GM18867 (cell line): ENCODE data around the gene HCLS1.
A peak's percentile ranks its signal among the peaks of the same experiment; 100 is the strongest.
"Not testable (repeated sequence)": the region's sequence is repeated elsewhere in the genome, so short reads cannot be mapped to it uniquely, and the experiment has no call there.

Experiments
- ATAC-seq: cut with Tn5 transposase; IDR thresholded peaks from one replicate; pipeline ENCODE4 v1.9.1; 2021; ENCODE audit warnings: mild to moderate bottlenecking, moderate library complexity; ENCODE audit not compliant: unreplicated experiment

The HCLS1 gene

GRCh38 chr3:121660356-121661171 lies at the start of gene HCLS1:
HCLS1 (minus strand) TSS chr3:121660903; CDS start chr3:121658347, 2,556 bp downstream.
- ATAC-seq: peak; percentile 86

GRCh38 chr3:121710347-121710746 lies 49.6 kb upstream of the HCLS1 start:
- ATAC-seq: no peak

GRCh38 chr3:121707531-121708273 lies 47.0 kb upstream of the HCLS1 start:
- no peak for ATAC-seq

GRCh38 chr3:121705541-121705940 lies 44.8 kb upstream of the HCLS1 start:
- ATAC-seq: no peak

- ATAC-seq: no peak
These were observed 43.3 kb upstream of the HCLS1 start for GRCh38 chr3:121703973-121704372.

- ATAC-seq: no peak
These were observed 38.2 kb upstream of the HCLS1 start for GRCh38 chr3:121698901-121699300.

- ATAC-seq: no peak
These were observed 37.8 kb upstream of the HCLS1 start for GRCh38 chr3:121698476-121698875.

- no peak for ATAC-seq
These were observed 35.5 kb upstream of the HCLS1 start for GRCh38 chr3:121696186-121696585.

GRCh38 chr3:121692010-121692699 lies 31.5 kb upstream of the HCLS1 start:
- ATAC-seq: no peak

GRCh38 chr3:121690777-121691405 lies 30.2 kb upstream of the HCLS1 start:
- ATAC-seq: peak; percentile 65

- ATAC-seq: not testable (repeated sequence)
These were observed 28.0 kb upstream of the HCLS1 start for GRCh38 chr3:121688747-121689146.

- no peak for ATAC-seq
These were observed 21.1 kb upstream of the HCLS1 start for GRCh38 chr3:121681792-121682191.

- no peak for ATAC-seq
These were observed 16.4 kb upstream of the HCLS1 start for GRCh38 chr3:121677141-121677540.

- ATAC-seq: no peak
These were observed 10.0 kb upstream of the HCLS1 start for GRCh38 chr3:121670676-121671075.

- ATAC-seq: no peak
These were observed 6.6 kb upstream of the HCLS1 start for GRCh38 chr3:121667333-121667732.

- ATAC-seq: no peak
These were observed 4.8 kb upstream of the HCLS1 start for GRCh38 chr3:121665488-121665887.

- ATAC-seq: no peak
These were observed 2.6 kb upstream of the HCLS1 start for GRCh38 chr3:121663171-121663847.

GRCh38 chr3:121662742-121663141 lies 2.0 kb upstream of the HCLS1 start:
- no peak for ATAC-seq

GRCh38 chr3:121661376-121661775 lies 673 bp upstream of the HCLS1 start:
- no peak for ATAC-seq

GRCh38 chr3:121659586-121659985 lies 1.1 kb downstream of the HCLS1 start:
- ATAC-seq: no peak
